HCT116 (cell line): ENCODE results near the gene RPTOR. TPM values are rescaled to one million over a fixed set of nuclear protein-coding genes. Genes with fewer than 3 reads are reported as not detected.

Experiments used
- ATAC-seq: fragments of 200-7000 bp; cut with Tn5 transposase; 2 replicates; pipeline ENCODE4 v1.9.1; 2020; ENCODE audit warnings: mild to moderate bottlenecking, moderate library complexity
- BruUV-seq: library from RNA; stranded (reverse); fragments of 400-500 nt; replicated peaks from 2 replicates; lab custom pipeline; 2021; lab: Mats Ljungman, UMichigan
- CTCF ChIA-PET: fragments of 300-600 bp; sonication (Branson Sonifier 250); formaldehyde crosslinking; loops from one replicate; lab custom pipeline; 2021; ENCODE audit warnings: antibody characterized with exemption; lab: Charles Lee
- POLR2A ChIA-PET: fragments of 300-600, 350-600 bp; sonication (Branson Sonifier 250); formaldehyde crosslinking; loops from one replicate; lab custom pipeline; 2021; ENCODE audit warnings: antibody characterized with exemption; lab: Charles Lee
- RAD21 ChIA-PET, 2 experiments: fragments of 300-600 bp; sonication (Branson Sonifier 250); formaldehyde crosslinking; loops; one replicate each; lab custom pipeline; 2023; ENCODE audit warnings: low total read pairs in 2 of 2; ENCODE audit not compliant: uncharacterized antibody in 2 of 2, unreplicated experiment in 2 of 2, low non-redundant PET in 1 of 2; lab: Charles Lee
- DNase-seq: peaks from one replicate; pipeline ENCODE4 v3.0.0-alpha.2; 2010; ENCODE audit warnings: low read depth, low spot score
- H2AFZ ChIP-seq: fragments of 200-600 bp; shearing (Covaris generic), sonication (generic); 2 replicates; pipeline ENCODE4 v1.6.1; 2017; ENCODE audit warnings: low read depth, mixed run types, mixed read lengths, antibody characterized with exemption, low read length; ENCODE audit not compliant: poor library complexity, severe bottlenecking
- H3K27ac ChIP-seq: 2 replicates; pipeline ENCODE4 v1.5.1; 2012; ENCODE audit warnings: low read depth, low read length
- H3K27me3 ChIP-seq: fragments of 200-600 bp; sonication (generic); 2 replicates; pipeline ENCODE4 v1.6.1; 2016; ENCODE audit warnings: mixed run types, low read length, mixed read lengths; ENCODE audit not compliant: insufficient read depth
- H3K36me3 ChIP-seq, 2 experiments: fragments of 200-500 bp in 1 of 2; fragments of 200-600 bp in 1 of 2; sonication (Bioruptor generic) in 1 of 2; sonication (generic) in 1 of 2; 2 replicates each; pipeline versions ENCODE4 v1.5.1 to v1.6.1; 2014 to 2016; ENCODE audit warnings: low read length in 2 of 2, inconsistent platforms in 1 of 2, mixed read lengths in 1 of 2, mixed run types in 1 of 2; ENCODE audit not compliant: insufficient read depth in 2 of 2, control insufficient read depth in 1 of 2
- H3K4me1 ChIP-seq, 2 experiments: fragments of 200-600 bp in 1 of 2; sonication (generic) in 1 of 2; 2 replicates each; pipeline versions ENCODE4 v1.5.1 to v1.6.1; 2012 to 2017; ENCODE audit warnings: low read length in 2 of 2, inconsistent platforms in 1 of 2, mild to moderate bottlenecking in 1 of 2, mixed read lengths in 1 of 2, mixed run types in 1 of 2, moderate library complexity in 1 of 2; ENCODE audit not compliant: insufficient read depth in 2 of 2, control insufficient read depth in 1 of 2
- H3K4me2 ChIP-seq: fragments of 200-600 bp; sonication (generic); 2 replicates; pipeline ENCODE4 v1.6.1; 2017; ENCODE audit warnings: mixed run types, low read length, mixed read lengths
- H3K4me3 ChIP-seq, 2 experiments: fragments of 200-600 bp in 1 of 2; sonication (generic) in 1 of 2; replicated peaks in 1 of 2; 2 replicates each; pipeline ENCODE4 v1.5.1; 2011 to 2016; ENCODE audit warnings: low read length in 2 of 2, control low read depth in 1 of 2, low read depth in 1 of 2, mild to moderate bottlenecking in 1 of 2, mixed read lengths in 1 of 2, mixed run types in 1 of 2
- H3K79me2 ChIP-seq: fragments of 200-600 bp; sonication (generic); 2 replicates; pipeline ENCODE4 v1.6.1; 2017; ENCODE audit warnings: mild to moderate bottlenecking, mixed run types, low read length, moderate library complexity, mixed read lengths; ENCODE audit not compliant: insufficient read depth
- H3K9ac ChIP-seq: fragments of 200-600 bp; sonication (generic); 2 replicates; pipeline ENCODE4 v1.6.1; 2016; ENCODE audit warnings: low read length, mixed read lengths
- H3K9me2 ChIP-seq: fragments of 200-600 bp; sonication (generic), shearing (Covaris generic); 2 replicates; pipeline ENCODE4 v1.6.1; 2017; ENCODE audit warnings: mixed run types, mild to moderate bottlenecking, moderate library complexity; ENCODE audit not compliant: insufficient read depth
- H3K9me3 ChIP-seq, 2 experiments: fragments of 200-500 bp in 1 of 2; fragments of 200-600 bp in 1 of 2; sonication (Bioruptor generic) in 1 of 2; sonication (generic) in 1 of 2; 2 replicates each; pipeline ENCODE4 v1.6.1; 2014 to 2017; ENCODE audit warnings: low read length in 2 of 2, mixed read lengths in 2 of 2, inconsistent platforms in 1 of 2, low read depth in 1 of 2, mild to moderate bottlenecking in 1 of 2, mixed run types in 1 of 2, moderate library complexity in 1 of 2; ENCODE audit not compliant: control insufficient read depth in 1 of 2, insufficient read depth in 1 of 2
- H4K20me1 ChIP-seq: fragments of 200-600 bp; sonication (generic), shearing (Covaris generic); 2 replicates; pipeline ENCODE4 v1.6.1; 2017; ENCODE audit warnings: mixed run types, mild to moderate bottlenecking, moderate library complexity; ENCODE audit not compliant: insufficient read depth
- EZH2phosphoT487 ChIP-seq: fragments of 200-600 bp; IDR thresholded peaks from 2 replicates; pipeline ENCODE4 v1.6.1; 2018; ENCODE audit warnings: antibody characterized with exemption, borderline replicate concordance
- JUND ChIP-seq: IDR thresholded peaks from 2 replicates; pipeline ENCODE4 v1.6.1; 2012
- POLR2A ChIP-seq: IDR thresholded peaks from 2 replicates; pipeline ENCODE4 v1.7.0; 2011; ENCODE audit warnings: borderline replicate concordance; ENCODE audit not compliant: insufficient read depth, insufficient read length; ENCODE audit errors: extremely low read depth
- TCF7L2 ChIP-seq: IDR thresholded peaks from 2 replicates; pipeline ENCODE4 v1.7.0; 2011; ENCODE audit warnings: borderline replicate concordance, inconsistent platforms; ENCODE audit not compliant: insufficient read depth, insufficient read length; ENCODE audit errors: extremely low read depth
- intact Hi-C: fragments of 100-400 bp; cut with micrococcal nuclease; formaldehyde crosslinking; loops from 2 replicates; pipeline ENCODE4 v1.10.0; 2022
- total RNA-seq: library from RNA; stranded (reverse); gene quantifications from one replicate; pipeline ENCODE4 v1.2.1, GENCODE V29; 2021; ENCODE audit not compliant: unreplicated experiment
- TF ChIP-seq, protein P1 (sequence below), 3 experiments: fragments of 200-600 bp in 1 of 3; sonication (generic) in 1 of 3; IDR thresholded peaks in 2 of 3; conservative IDR thresholded peaks in 1 of 3; 2 replicates each; pipeline ENCODE4 v1.5.1; 2012 to 2017; ENCODE audit warnings: low read depth in 2 of 3, low read length in 2 of 3, antibody characterized with exemption in 1 of 3, borderline replicate concordance in 1 of 3, control low read depth in 1 of 3, mild to moderate bottlenecking in 1 of 3, mixed read lengths in 1 of 3, mixed run types in 1 of 3, moderate library complexity in 1 of 3; ENCODE audit not compliant: insufficient read depth in 1 of 3
- TF ChIP-seq, protein P2 (sequence below): IDR thresholded peaks from 2 replicates; pipeline ENCODE4 v1.6.1; 2012

Gene RPTOR
- total RNA-seq, 1 experiment from 2014 or later: 69.5 TPM

- no peak for TF ChIP-seq TCF7L2
- no peak for TF ChIP-seq JUND
Measured at GRCh38 chr17:80989586-80989913, 444.9 kb downstream of the RPTOR start (continued).

DNA sequence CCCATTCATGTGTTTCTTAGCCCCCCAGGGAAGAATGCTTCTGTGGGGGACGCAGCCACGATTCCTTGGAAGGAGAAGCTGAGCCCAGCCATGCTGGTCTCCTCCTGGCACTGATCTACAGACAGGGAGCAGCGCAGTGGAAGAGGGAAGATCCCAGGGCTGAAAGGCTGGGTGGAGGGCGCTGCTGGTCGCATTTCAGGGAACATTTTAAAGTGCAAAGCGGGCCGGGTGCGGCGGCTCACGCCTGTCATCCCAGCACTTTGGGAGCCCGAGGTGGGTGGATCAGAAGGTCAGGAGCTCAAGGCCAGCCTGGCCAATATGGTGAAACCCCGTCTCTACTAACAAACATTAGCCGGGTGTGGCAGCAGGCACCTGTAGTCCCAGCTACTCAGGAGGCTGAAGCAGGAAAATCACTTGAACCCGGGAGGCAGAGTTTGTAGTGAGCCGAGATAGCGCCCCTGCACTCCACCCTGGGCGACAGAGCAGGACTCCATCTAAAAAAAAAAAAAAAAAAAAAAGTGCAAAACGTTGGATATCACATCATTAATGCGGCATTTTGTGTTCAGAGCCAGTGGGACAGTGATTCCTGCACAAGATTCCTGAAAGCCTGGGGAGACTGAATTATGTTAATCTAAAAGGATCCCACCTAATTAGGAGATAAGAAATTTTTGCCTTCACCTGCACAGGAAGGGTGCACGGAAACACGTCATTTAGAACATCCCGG lies 446.4 kb downstream of the RPTOR start:
- BruUV-seq: TSS peak; percentile 65
- RAD21 ChIA-PET: no interaction called here
- no peaks in the 10 kb centered on the region for H3K9me3 ChIP-seq
- H2AFZ ChIP-seq: peak overlapping the region; percentile 98
- no peaks in the 10 kb centered on the region for H4K20me1 ChIP-seq
- H3K4me3 ChIP-seq: peak overlapping the region; percentile 80 to 92
- CTCF ChIA-PET: interaction anchor here (0.7 to 1.8 kb wide), 4 partner anchors 10 to 564 kb away, joined by 3 to 4 read pairs (median 3); no protein-coding TSS in a partner anchor
- H3K4me2 ChIP-seq: peak overlapping the region; percentile 92
- H3K27me3 ChIP-seq: no peaks in the 10 kb centered on the region
- peaks cover 0 to 8% of the 10 kb centered on the region in 2 experiments; a peak in 1 of 4 replicates for H3K36me3 ChIP-seq
- no peaks in the 10 kb centered on the region for H3K9me2 ChIP-seq
- POLR2A ChIA-PET: interaction anchor here (0.9 to 2.0 kb wide), 2 partner anchors 125 to 248 kb away, joined by 4 read pairs; partner anchors contain the start of genes NDUFAF8 and TEPSIN
- DNase-seq (no peak), ATAC-seq (peak; percentile 15)
- peaks cover 9% of the 10 kb centered on the region; the same call in 1 of the 2 replicates for H3K79me2 ChIP-seq
- TF ChIP-seq, protein P1, sequence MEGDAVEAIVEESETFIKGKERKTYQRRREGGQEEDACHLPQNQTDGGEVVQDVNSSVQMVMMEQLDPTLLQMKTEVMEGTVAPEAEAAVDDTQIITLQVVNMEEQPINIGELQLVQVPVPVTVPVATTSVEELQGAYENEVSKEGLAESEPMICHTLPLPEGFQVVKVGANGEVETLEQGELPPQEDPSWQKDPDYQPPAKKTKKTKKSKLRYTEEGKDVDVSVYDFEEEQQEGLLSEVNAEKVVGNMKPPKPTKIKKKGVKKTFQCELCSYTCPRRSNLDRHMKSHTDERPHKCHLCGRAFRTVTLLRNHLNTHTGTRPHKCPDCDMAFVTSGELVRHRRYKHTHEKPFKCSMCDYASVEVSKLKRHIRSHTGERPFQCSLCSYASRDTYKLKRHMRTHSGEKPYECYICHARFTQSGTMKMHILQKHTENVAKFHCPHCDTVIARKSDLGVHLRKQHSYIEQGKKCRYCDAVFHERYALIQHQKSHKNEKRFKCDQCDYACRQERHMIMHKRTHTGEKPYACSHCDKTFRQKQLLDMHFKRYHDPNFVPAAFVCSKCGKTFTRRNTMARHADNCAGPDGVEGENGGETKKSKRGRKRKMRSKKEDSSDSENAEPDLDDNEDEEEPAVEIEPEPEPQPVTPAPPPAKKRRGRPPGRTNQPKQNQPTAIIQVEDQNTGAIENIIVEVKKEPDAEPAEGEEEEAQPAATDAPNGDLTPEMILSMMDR (IDR thresholded peaks at IDR 0.05 in 2 of 3, conservative IDR thresholded peaks at IDR 0.05 in 1 of 3; ENCODE audit: borderline replicate concordance in 1 of 3, insufficient read depth in 1 of 3, low read depth in 2 of 3, low read length in 2 of 3): peak in 2 of 3 experiments; percentile 21 to 37; a peak in 4 of 6 replicates
- no peak for TF ChIP-seq POLR2A
- peak; percentile 17 for TF ChIP-seq TCF7L2
- TF ChIP-seq EZH2phosphoT487: no peak
- TF ChIP-seq, protein P2, sequence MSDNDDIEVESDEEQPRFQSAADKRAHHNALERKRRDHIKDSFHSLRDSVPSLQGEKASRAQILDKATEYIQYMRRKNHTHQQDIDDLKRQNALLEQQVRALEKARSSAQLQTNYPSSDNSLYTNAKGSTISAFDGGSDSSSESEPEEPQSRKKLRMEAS: no peak
- intact Hi-C loops: loop anchor here (1.0 kb wide), 1 partner anchor 110 kb away; no protein-coding TSS in a partner anchor
- H3K9ac ChIP-seq: peak overlapping the region; percentile 77
- H3K27ac ChIP-seq: peak overlapping the region; percentile 88
- peaks cover 30 to 46% of the 10 kb centered on the region in 2 experiments for H3K4me1 ChIP-seq
